CD14-positive monocyte (primary cell): ENCODE measurements around the gene UBE2D4. TPM values are rescaled to one million over a fixed set of nuclear protein-coding genes. Genes with fewer than 3 reads are reported as not detected.

Experiments used
- DNase-seq, 3 donors: peaks; one replicate each; pipeline ENCODE4 v3.0.0-alpha.2; 2011 to 2022
- H2AFZ ChIP-seq: 2 replicates; pipeline ENCODE4 v1.6.0; 2012; ENCODE audit warnings: mild to moderate bottlenecking, low read depth, low read length, inconsistent platforms; ENCODE audit not compliant: insufficient read depth, poor library complexity, severe bottlenecking
- H3K27ac ChIP-seq, 2 donors: 1 replicate in 1 of 2; 2 replicates in 1 of 2; pipeline ENCODE4 v1.5.1; 2012 to 2013; ENCODE audit warnings: low read length in 2 of 2, control low read depth in 1 of 2, inconsistent platforms in 1 of 2, low read depth in 1 of 2, mild to moderate bottlenecking in 1 of 2
- H3K27me3 ChIP-seq, 2 donors: one replicate each; pipeline versions ENCODE4 v1.6.0 to v1.6.1; 2011 to 2013; ENCODE audit warnings: low read length in 2 of 2; ENCODE audit not compliant: control insufficient read depth in 2 of 2, insufficient read depth in 2 of 2
- H3K36me3 ChIP-seq, 2 donors: replicated peaks in 1 of 2; 1 replicate in 1 of 2; 2 replicates in 1 of 2; pipeline versions ENCODE4 v1.5.1 to v1.6.1; 2012 to 2013; ENCODE audit warnings: low read length in 2 of 2, control low read depth in 1 of 2, inconsistent platforms in 1 of 2, mild to moderate bottlenecking in 1 of 2; ENCODE audit not compliant: insufficient read depth in 2 of 2, control insufficient read depth in 1 of 2
- H3K4me1 ChIP-seq, 2 donors: 1 replicate in 1 of 2; 2 replicates in 1 of 2; pipeline versions ENCODE4 v1.5.1 to v1.6.1; 2012 to 2013; ENCODE audit warnings: low read length in 2 of 2, control low read depth in 1 of 2, inconsistent platforms in 1 of 2, mild to moderate bottlenecking in 1 of 2, moderate library complexity in 1 of 2; ENCODE audit not compliant: insufficient read depth in 2 of 2, control insufficient read depth in 1 of 2
- H3K4me2 ChIP-seq: replicated peaks from 2 replicates; pipeline ENCODE3; 2012; ENCODE audit warnings: low read length, moderate library complexity, mild to moderate bottlenecking; ENCODE audit not compliant: poor library complexity, severe bottlenecking; ENCODE audit errors: extremely low read depth
- H3K4me3 ChIP-seq, 3 experiments: fragments of 200-600 bp in 1 of 3; sonication (generic) in 1 of 3; replicated peaks in 1 of 3; 1 replicate in 2 of 3; 2 replicates in 1 of 3; pipeline ENCODE4 v1.5.1; 2011 to 2013; ENCODE audit warnings: low read length in 3 of 3, mild to moderate bottlenecking in 3 of 3, control low read depth in 2 of 3, low read depth in 2 of 3, inconsistent platforms in 1 of 3, moderate library complexity in 1 of 3
- H3K79me2 ChIP-seq: 2 replicates; pipeline ENCODE4 v1.6.0; 2012; ENCODE audit warnings: mild to moderate bottlenecking, control low read depth, inconsistent platforms, low read length, moderate library complexity; ENCODE audit not compliant: insufficient read depth
- H3K9ac ChIP-seq: 2 replicates; pipeline ENCODE4 v1.6.0; 2017; ENCODE audit warnings: low read length, mild to moderate bottlenecking; ENCODE audit not compliant: insufficient read depth, poor library complexity, severe bottlenecking
- H3K9me3 ChIP-seq, 2 donors: replicated peaks in 1 of 2; 1 replicate in 1 of 2; 2 replicates in 1 of 2; pipeline versions ENCODE4 v1.5.1 to v1.6.1; 2012 to 2013; ENCODE audit warnings: low read length in 2 of 2, control low read depth in 1 of 2; ENCODE audit not compliant: control insufficient read depth in 1 of 2, insufficient read depth in 1 of 2
- H4K20me1 ChIP-seq: 2 replicates; pipeline ENCODE4 v1.6.0; 2012; ENCODE audit warnings: mild to moderate bottlenecking, low read length, control low read depth, moderate library complexity; ENCODE audit not compliant: insufficient read depth
- H3K27ac Mint-ChIP-seq, 7 donors: one replicate each; pipeline ENCODE4 v1.8.0; 2020; ENCODE audit warnings: mild to moderate bottlenecking in 7 of 7, mixed read lengths in 7 of 7, moderate library complexity in 6 of 7, inconsistent platforms in 2 of 7
- H3K27me3 Mint-ChIP-seq, 3 donors: one replicate each; pipeline ENCODE4 v1.8.0; 2021 to 2022; ENCODE audit warnings: low read depth in 3 of 3, mild to moderate bottlenecking in 3 of 3, mixed read lengths in 3 of 3, moderate library complexity in 3 of 3, inconsistent platforms in 1 of 3
- H3K36me3 Mint-ChIP-seq, 2 donors: one replicate each; pipeline ENCODE4 v1.8.0; 2020; ENCODE audit warnings: mixed read lengths in 2 of 2, inconsistent platforms in 1 of 2, mild to moderate bottlenecking in 1 of 2
- H3K4me1 Mint-ChIP-seq: one replicate; pipeline ENCODE4 v1.8.0; 2020; ENCODE audit warnings: mild to moderate bottlenecking, mixed read lengths
- H3K4me3 Mint-ChIP-seq, 2 donors: one replicate each; pipeline ENCODE4 v1.8.0; 2020; ENCODE audit warnings: mild to moderate bottlenecking in 2 of 2, mixed read lengths in 2 of 2, moderate library complexity in 1 of 2
- H3K9me3 Mint-ChIP-seq, 7 donors: one replicate each; pipeline ENCODE4 v1.8.0; 2020 to 2022; ENCODE audit warnings: mixed read lengths in 7 of 7, mild to moderate bottlenecking in 6 of 7, moderate library complexity in 6 of 7, inconsistent platforms in 2 of 7
- WGBS: methylation state at CpG from one replicate; pipeline ENCODE4 v1.1.5; 2013; ENCODE audit warnings: missing lambda C conversion rate; ENCODE audit not compliant: insufficient coverage; 5-methylcytosine and 5-hydroxymethylcytosine counted together
- intact Hi-C, 2 donors: fragments of 100-400 bp; cut with micrococcal nuclease; formaldehyde crosslinking; loops; one replicate each; pipeline versions ENCODE4 v1.15.0 to v1.15.1; 2023
- polyA minus RNA-seq: library from RNA; depleted of rRNA, polyadenylated mRNA; stranded (reverse); fragments of >200 nt; gene quantifications from 2 replicates; pipeline ENCODE4 v1.2.3, GENCODE V29; 2012
- polyA plus RNA-seq, 3 donors: library from polyadenylated mRNA; depleted of rRNA in 1 of 3; unstranded in 2 of 3; stranded (reverse) in 1 of 3; fragments of 300-500 nt in 2 of 3; fragments of >200 nt in 1 of 3; fragmentation: Illumina TruSeq in 2 of 3; gene quantifications; 1 replicate in 2 of 3; 2 replicates in 1 of 3; pipeline ENCODE4 v1.2.3, GENCODE V29; 2012 to 2021
- total RNA-seq, 12 experiments: library from RNA in 1 of 12; stranded (reverse) in 1 of 12; fragments of 120-200 nt in 1 of 12; gene quantifications; one replicate each; pipeline ENCODE4 v1.2.4 and lab custom pipeline; 2013 to 2026; ENCODE audit warnings: mixed read lengths in 6 of 12, inconsistent platforms in 1 of 12
- TF ChIP-seq, protein P1 (sequence below): fragments of 200-600 bp; IDR thresholded peaks from one replicate; pipeline ENCODE4 v1.8.0; 2022; ENCODE audit warnings: antibody characterized with exemption, mild to moderate bottlenecking

The UBE2D4 gene
- 9.3 TPM for total RNA-seq (2013)
- 10 to 100 TPM in 1 of 3 donors, 1 to 10 TPM in 2; 8.2 to 10.9 (median 8.8) TPM for polyA plus RNA-seq
- polyA minus RNA-seq, result 3.6 and 10.2 TPM in 2 replicates
- total RNA-seq (lab: John Stamatoyannopoulos, UW), result 3.8 to 10.1 (median 6.4) reads per million in 11 experiments

DNA sequence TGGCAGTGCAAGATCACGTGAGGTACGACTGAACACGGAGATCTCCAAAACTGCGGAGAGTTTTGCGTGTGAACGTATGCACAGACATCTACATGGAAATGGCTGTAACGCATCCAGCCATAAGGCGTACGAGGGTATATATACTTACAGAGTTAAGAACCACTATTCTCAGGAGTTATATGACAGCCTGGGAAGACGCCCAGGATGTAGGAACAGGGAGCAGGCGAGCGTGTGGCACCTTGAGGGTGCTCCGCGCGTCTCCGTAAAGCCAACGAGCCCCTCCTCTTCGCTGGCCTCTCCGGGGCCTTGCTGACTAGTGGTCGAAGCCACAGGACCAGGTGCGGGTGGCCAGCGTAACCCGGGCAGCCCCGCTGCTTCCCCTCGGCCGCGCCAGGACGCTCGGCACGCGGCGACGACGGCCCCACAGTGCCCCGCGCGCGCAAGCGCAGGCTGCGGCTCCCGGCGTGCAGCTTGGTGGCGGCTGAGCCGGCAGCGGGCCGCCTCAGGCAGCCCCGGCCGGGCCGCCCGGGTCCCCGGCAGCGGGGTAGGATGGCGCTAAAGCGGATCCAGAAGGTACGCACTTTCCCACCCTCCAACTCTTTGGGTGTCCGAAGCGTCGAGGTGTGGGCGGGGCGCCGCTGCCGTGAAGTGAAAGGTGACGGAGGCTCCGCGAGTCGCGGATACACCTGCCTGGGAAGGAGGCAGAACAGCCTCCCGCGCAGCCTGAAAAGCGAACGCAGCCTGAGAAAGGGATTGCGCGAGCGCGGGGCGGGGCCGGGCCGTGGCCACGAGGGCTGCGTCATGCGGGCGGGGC, at the start of gene UBE2D4:
UBE2D4 (plus strand) TSS at position 453 of the 814 bp plus-strand sequence; CDS start at position 550, 97 bp downstream.
- Histone ChIP-seq H3K4me3 (peak within 1 kb of the TSS; percentile 53 to 91 (median 79)), H3K9ac (peak within 1 kb of the TSS; percentile 88), H3K79me2 (peaks cover 5% of the 10 kb centered on the region), H2AFZ (peak within 1 kb of the TSS; percentile 95), H3K4me1 (peaks cover 15 to 25% of the 10 kb centered on the region in 2 donors), H3K4me2 (peak within 1 kb of the TSS; percentile 94), H3K27me3 (no peaks in the 10 kb centered on the region), H3K9me3 (no peaks in the 10 kb centered on the region), H3K27ac (peak within 1 kb of the TSS; percentile 93 to 95), H4K20me1 (no peaks in the 10 kb centered on the region), H3K36me3 (no peaks in the 10 kb centered on the region)
- intact Hi-C loops, result no loop called here
- H3K27me3 Mint-ChIP-seq, result peaks cover 0 to 5% (median 0%) of the 10 kb centered on the region in 3 donors
- WGBS, result under 1% methylated on average over 76 of the region's 82 CpGs
- H3K4me3 Mint-ChIP-seq, result peak within 1 kb of the TSS; percentile 79 to 91
- peak within 1 kb of the TSS; percentile 81 to 95 (median 93) for H3K27ac Mint-ChIP-seq
- TF ChIP-seq, protein P1, sequence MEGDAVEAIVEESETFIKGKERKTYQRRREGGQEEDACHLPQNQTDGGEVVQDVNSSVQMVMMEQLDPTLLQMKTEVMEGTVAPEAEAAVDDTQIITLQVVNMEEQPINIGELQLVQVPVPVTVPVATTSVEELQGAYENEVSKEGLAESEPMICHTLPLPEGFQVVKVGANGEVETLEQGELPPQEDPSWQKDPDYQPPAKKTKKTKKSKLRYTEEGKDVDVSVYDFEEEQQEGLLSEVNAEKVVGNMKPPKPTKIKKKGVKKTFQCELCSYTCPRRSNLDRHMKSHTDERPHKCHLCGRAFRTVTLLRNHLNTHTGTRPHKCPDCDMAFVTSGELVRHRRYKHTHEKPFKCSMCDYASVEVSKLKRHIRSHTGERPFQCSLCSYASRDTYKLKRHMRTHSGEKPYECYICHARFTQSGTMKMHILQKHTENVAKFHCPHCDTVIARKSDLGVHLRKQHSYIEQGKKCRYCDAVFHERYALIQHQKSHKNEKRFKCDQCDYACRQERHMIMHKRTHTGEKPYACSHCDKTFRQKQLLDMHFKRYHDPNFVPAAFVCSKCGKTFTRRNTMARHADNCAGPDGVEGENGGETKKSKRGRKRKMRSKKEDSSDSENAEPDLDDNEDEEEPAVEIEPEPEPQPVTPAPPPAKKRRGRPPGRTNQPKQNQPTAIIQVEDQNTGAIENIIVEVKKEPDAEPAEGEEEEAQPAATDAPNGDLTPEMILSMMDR, result no peak
- peaks cover 0 to 1% (median 0%) of the 10 kb centered on the region in 7 donors for H3K9me3 Mint-ChIP-seq
- peaks cover 5 to 9% of the 10 kb centered on the region in 2 donors for H3K36me3 Mint-ChIP-seq
- H3K4me1 Mint-ChIP-seq, result peaks cover 17% of the 10 kb centered on the region
- DNase-seq, result peak; percentile 67 to 74 (median 70)

DNA sequence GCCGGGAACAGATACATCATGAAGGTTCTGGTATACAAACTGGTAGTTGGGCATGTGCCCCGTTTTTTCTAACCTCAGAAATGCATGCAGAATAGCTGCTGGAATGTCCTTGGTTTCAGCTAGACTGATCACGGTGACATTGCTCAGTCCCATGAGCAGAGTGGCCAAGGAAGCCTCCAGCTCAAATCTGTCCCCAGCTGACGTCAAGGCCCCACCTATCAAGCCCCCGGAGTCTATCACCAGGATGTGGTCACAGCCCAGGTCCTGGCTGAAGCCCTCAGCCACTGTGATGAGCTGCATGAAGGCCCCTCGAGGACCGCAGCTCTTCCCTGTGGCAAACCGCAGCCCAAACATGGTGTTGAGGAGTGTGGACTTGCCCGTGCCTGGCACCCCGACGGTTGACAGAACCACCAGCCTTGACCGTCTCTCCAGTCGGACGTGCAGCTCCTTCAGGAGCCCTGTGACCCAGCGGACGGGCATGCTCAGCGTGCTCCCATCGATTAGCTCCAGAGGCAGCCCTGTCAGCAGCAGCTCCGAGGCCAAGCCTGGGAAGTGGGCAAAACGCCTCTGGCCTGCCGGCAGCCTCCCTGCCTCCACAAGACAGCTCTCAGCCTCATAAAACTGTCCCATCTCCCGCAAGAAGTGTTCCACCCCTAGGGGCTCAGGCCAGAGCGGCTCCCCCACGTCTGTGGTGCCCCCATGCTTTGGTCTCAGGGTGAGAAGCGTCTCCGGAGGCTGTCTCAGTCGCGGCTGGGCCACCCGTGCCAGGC, 49.1 kb upstream of the UBE2D4 start:
- Histone ChIP-seq H3K79me2 (no peaks in the 10 kb centered on the region), H3K9me3 (no peaks in the 10 kb centered on the region), H2AFZ (no peak overlapping the region), H3K27ac (peak overlapping the region in 1 of 2 donors; percentile 72), H3K36me3 (peaks cover 37 to 54% of the 10 kb centered on the region in 2 donors), H4K20me1 (no peaks in the 10 kb centered on the region), H3K4me2 (no peak overlapping the region), H3K27me3 (no peaks in the 10 kb centered on the region), H3K4me1 (peaks cover 11 to 13% of the 10 kb centered on the region in 2 donors), H3K9ac (no peak overlapping the region), H3K4me3 (no peak overlapping the region)
- intact Hi-C loops, result no loop called here
- Mint-ChIP-seq H3K36me3 (peaks cover 52 to 63% of the 10 kb centered on the region in 2 donors), H3K4me3 (no peak overlapping the region), H3K27ac (peak overlapping the region in 6 of 7 donors; percentile 45 to 87 (median 67)), H3K27me3 (peaks cover 0 to 4% (median 0%) of the 10 kb centered on the region in 3 donors), H3K9me3 (peaks cover 0 to 2% (median 0%) of the 10 kb centered on the region in 7 donors), H3K4me1 (peaks cover 12% of the 10 kb centered on the region)
- no peak for DNase-seq
- TF ChIP-seq, protein P1, result no peak
- WGBS, result 89% methylated on average over 27 of the region's 29 CpGs
